Tibial artery (tissue), 4 donors: ENCODE measurements around the gene RASAL3.

ENCODE experiments used
- DNase-seq, 2 donors: peaks; one replicate each; pipeline ENCODE4 v3.0.0-alpha.2; 2019
- H3K27ac ChIP-seq, 2 donors: fragments of 200-600 bp; sonication (generic) in 1 of 2; 1 replicate in 1 of 2; 2 replicates in 1 of 2; pipeline ENCODE4 v1.5.1; 2018 to 2019; ENCODE audit warnings: mild to moderate bottlenecking in 1 of 2
- H3K27me3 ChIP-seq, 2 donors: fragments of 200-600 bp; sonication (generic) in 1 of 2; one replicate each; pipeline versions ENCODE4 v1.5.1 to v1.6.0; 2016 to 2019
- H3K36me3 ChIP-seq, 3 donors: fragments of 200-600 bp; sonication (generic) in 2 of 3; one replicate each; pipeline ENCODE4 v1.5.1; 2016 to 2019; ENCODE audit warnings: mild to moderate bottlenecking in 2 of 3
- H3K4me1 ChIP-seq, 4 donors: fragments of 200-600 bp; sonication (generic) in 2 of 4; 1 replicate in 3 of 4; 2 replicates in 1 of 4; pipeline ENCODE4 v1.5.1; 2016 to 2019
- H3K4me3 ChIP-seq, 2 donors: fragments of 200-600 bp; sonication (generic) in 1 of 2; 1 replicate in 1 of 2; 2 replicates in 1 of 2; pipeline ENCODE4 v1.5.1; 2018 to 2019; ENCODE audit warnings: mild to moderate bottlenecking in 2 of 2
- H3K9me3 ChIP-seq, 3 donors: fragments of 200-600 bp; sonication (generic) in 1 of 3; one replicate each; pipeline ENCODE4 v1.5.1; 2016 to 2019
- CTCF ChIP-seq, 2 experiments: fragments of 200-600 bp in 1 of 2; fragments of 450-650 bp in 1 of 2; IDR thresholded peaks; one replicate each; pipeline ENCODE4 v1.5.1; 2017 to 2019; ENCODE audit warnings: antibody characterized with exemption in 2 of 2, mild to moderate bottlenecking in 1 of 2, moderate library complexity in 1 of 2
- intact Hi-C: fragments of 100-400 bp; cut with DNase I; formaldehyde crosslinking; loops from one replicate; pipeline ENCODE4 v1.15.0; 2023; ENCODE audit warnings: low total_unique reads

Gene RASAL3

GRCh38 chr19:15423130-15423529 lies 41.2 kb downstream of the RASAL3 start:
- intact Hi-C loops: no loop called here
- H3K27ac ChIP-seq: no peak overlapping the region
- H3K4me1 ChIP-seq: peaks cover 0 to 12% (median 7%) of the 10 kb centered on the region in 4 donors
- H3K9me3 ChIP-seq: no peaks in the 10 kb centered on the region
- H3K36me3 ChIP-seq: peaks cover 46 to 60% (median 57%) of the 10 kb centered on the region in 3 donors
- H3K4me3 ChIP-seq: no peak overlapping the region
- TF ChIP-seq CTCF (IDR thresholded peaks at IDR 0.05): no peak
- H3K27me3 ChIP-seq: no peaks in the 10 kb centered on the region
- no peak for DNase-seq

GRCh38 chr19:15422296-15423075 lies 41.9 kb downstream of the RASAL3 start:
- Histone ChIP-seq H3K9me3 (no peaks in the 10 kb centered on the region), H3K36me3 (peaks cover 46 to 53% (median 50%) of the 10 kb centered on the region in 3 donors), H3K27ac (no peak overlapping the region), H3K4me1 (peaks cover 0 to 17% (median 10%) of the 10 kb centered on the region in 4 donors), H3K4me3 (no peak overlapping the region), H3K27me3 (no peaks in the 10 kb centered on the region)
- TF ChIP-seq CTCF (IDR thresholded peaks at IDR 0.05): no peak
- DNase-seq: no peak
- intact Hi-C loops: no loop called here

- intact Hi-C loops: no loop called here
- Histone ChIP-seq H3K27me3 (no peaks in the 10 kb centered on the region), H3K4me1 (peaks cover 0 to 24% (median 17%) of the 10 kb centered on the region in 4 donors), H3K9me3 (no peaks in the 10 kb centered on the region), H3K27ac (peak overlapping the region in 1 of 2 donors; percentile 26), H3K36me3 (peaks cover 40 to 46% (median 43%) of the 10 kb centered on the region in 3 donors), H3K4me3 (no peak overlapping the region)
- DNase-seq: no peak
- no peak for TF ChIP-seq CTCF (IDR thresholded peaks at IDR 0.05)
These were observed 42.6 kb downstream of the RASAL3 start for GRCh38 chr19:15421721-15422260.

GRCh38 chr19:15421136-15421695 lies 43.1 kb downstream of the RASAL3 start:
- TF ChIP-seq CTCF (IDR thresholded peaks at IDR 0.05): no peak
- Histone ChIP-seq H3K4me3 (no peak overlapping the region), H3K9me3 (no peaks in the 10 kb centered on the region), H3K27ac (no peak overlapping the region), H3K36me3 (peaks cover 36 to 40% (median 38%) of the 10 kb centered on the region in 3 donors), H3K4me1 (peaks cover 0 to 30% (median 23%) of the 10 kb centered on the region in 4 donors), H3K27me3 (no peaks in the 10 kb centered on the region)
- intact Hi-C loops: no loop called here
- no peak for DNase-seq

GRCh38 chr19:15419413-15420025 lies 44.8 kb downstream of the RASAL3 start:
- Histone ChIP-seq H3K9me3 (no peaks in the 10 kb centered on the region), H3K4me1 (peaks cover 0 to 42% (median 29%) of the 10 kb centered on the region in 4 donors), H3K36me3 (peaks cover 23 to 25% (median 24%) of the 10 kb centered on the region in 3 donors), H3K4me3 (peak overlapping the region; percentile 92 to 97), H3K27ac (peak overlapping the region; percentile 74 to 87), H3K27me3 (no peaks in the 10 kb centered on the region)
- no peak for TF ChIP-seq CTCF (IDR thresholded peaks at IDR 0.05)
- intact Hi-C loops: no loop called here
- DNase-seq: no peak
